T-helper 2 cell treated with Interferon-gamma antibody and Interleukin-4, amounts not matched to agents 5 μg/mL and 100 μg/mL, for 36 hours (primary cell): ENCODE data around the gene FAM124A.
A peak's percentile ranks its signal among the peaks of the same experiment; 100 is the strongest.

Experiments
- DNase-seq: peaks from one replicate; pipeline ENCODE4 v3.0.0; 2021; ENCODE audit warnings: low spot score
- H3K27ac Mint-ChIP-seq: one replicate; pipeline ENCODE4 v1.8.0; 2021; ENCODE audit warnings: mild to moderate bottlenecking, mixed read lengths
- H3K27me3 Mint-ChIP-seq: one replicate; pipeline ENCODE4 v1.8.0; 2021; ENCODE audit warnings: low read depth, mixed read lengths
- H3K36me3 Mint-ChIP-seq: one replicate; pipeline ENCODE4 v1.8.0; 2021; ENCODE audit warnings: low read depth, mixed read lengths
- H3K4me1 Mint-ChIP-seq: one replicate; pipeline ENCODE4 v1.8.0; 2021; ENCODE audit warnings: low read depth, mixed read lengths
- H3K4me3 Mint-ChIP-seq: one replicate; pipeline ENCODE4 v1.8.0; 2022; ENCODE audit warnings: mild to moderate bottlenecking, moderate library complexity, mixed read lengths
- H3K9me3 Mint-ChIP-seq: one replicate; pipeline ENCODE4 v1.8.0; 2021; ENCODE audit warnings: mixed read lengths

Gene FAM124A

GRCh38 chr13:51326777-51327176 is 104.6 kb downstream of the FAM124A start:
- no peak overlapping the region for H3K27ac Mint-ChIP-seq
- no peaks in the 10 kb centered on the region for H3K9me3 Mint-ChIP-seq
- no peak for DNase-seq
- H3K4me3 Mint-ChIP-seq: no peak overlapping the region
- H3K4me1 Mint-ChIP-seq: peaks cover 11% of the 10 kb centered on the region
- no peaks in the 10 kb centered on the region for H3K27me3 Mint-ChIP-seq
- no peaks in the 10 kb centered on the region for H3K36me3 Mint-ChIP-seq

GRCh38 chr13:51327961-51328360 is 105.8 kb downstream of the FAM124A start:
- no peaks in the 10 kb centered on the region for H3K36me3 Mint-ChIP-seq
- H3K4me1 Mint-ChIP-seq: peaks cover 15% of the 10 kb centered on the region
- H3K4me3 Mint-ChIP-seq: no peak overlapping the region
- no peaks in the 10 kb centered on the region for H3K9me3 Mint-ChIP-seq
- no peaks in the 10 kb centered on the region for H3K27me3 Mint-ChIP-seq
- no peak overlapping the region for H3K27ac Mint-ChIP-seq
- DNase-seq: no peak

DNA sequence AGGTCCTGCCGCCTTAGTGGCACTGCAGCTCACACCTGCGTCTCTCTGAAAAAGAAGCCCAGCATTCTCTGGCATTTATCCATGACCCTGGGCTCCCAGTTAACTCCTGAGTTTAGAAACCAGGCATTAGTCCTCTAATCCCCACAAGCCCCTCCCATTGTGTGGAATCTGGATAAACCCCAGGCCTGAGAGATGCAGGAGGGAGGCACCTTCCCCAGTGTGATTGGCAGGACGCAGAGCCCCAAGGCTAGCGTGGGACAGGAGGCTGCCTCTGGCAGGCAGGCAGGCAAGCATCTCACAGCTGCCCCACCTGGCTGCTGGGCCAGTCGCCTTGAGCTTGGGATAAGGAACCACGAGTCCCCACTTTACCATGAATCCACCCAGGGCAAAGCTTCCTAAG is 106.3 kb downstream of the FAM124A start:
- no peak for DNase-seq
- Mint-ChIP-seq H3K27me3 (no peaks in the 10 kb centered on the region), H3K9me3 (no peaks in the 10 kb centered on the region), H3K4me3 (no peak overlapping the region), H3K27ac (no peak overlapping the region), H3K4me1 (peaks cover 18% of the 10 kb centered on the region), H3K36me3 (no peaks in the 10 kb centered on the region)

- Mint-ChIP-seq H3K4me1 (peaks cover 18% of the 10 kb centered on the region), H3K27me3 (peaks cover 4% of the 10 kb centered on the region), H3K27ac (no peak overlapping the region), H3K9me3 (no peaks in the 10 kb centered on the region), H3K36me3 (no peaks in the 10 kb centered on the region), H3K4me3 (no peak overlapping the region)
- no peak for DNase-seq
Measured at GRCh38 chr13:51329606-51330005, 107.4 kb downstream of the FAM124A start.

DNA sequence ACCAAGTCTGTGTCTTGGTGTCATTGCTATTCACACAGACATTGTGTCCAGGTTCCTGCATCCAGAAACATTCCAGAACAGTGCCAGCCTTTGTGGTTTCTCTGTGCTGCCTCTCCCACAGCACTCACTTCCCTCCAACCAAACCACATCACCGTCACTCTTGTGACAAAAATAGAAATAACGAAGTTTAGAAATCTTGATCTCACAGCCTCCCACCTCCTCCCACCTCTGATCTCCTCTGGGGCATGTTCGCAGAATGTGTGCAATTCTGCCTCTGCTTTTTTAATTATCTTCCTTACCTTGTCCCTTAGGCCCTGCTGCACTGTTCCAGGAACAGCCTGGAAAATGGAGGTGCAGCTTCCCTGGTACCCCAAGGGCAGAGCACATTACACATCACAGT is 108.6 kb downstream of the FAM124A start:
- Mint-ChIP-seq H3K36me3 (no peaks in the 10 kb centered on the region), H3K9me3 (no peaks in the 10 kb centered on the region), H3K4me3 (no peak overlapping the region), H3K27me3 (peaks cover 10% of the 10 kb centered on the region), H3K4me1 (peaks cover 18% of the 10 kb centered on the region), H3K27ac (no peak overlapping the region)
- DNase-seq: peak; percentile 26

DNA sequence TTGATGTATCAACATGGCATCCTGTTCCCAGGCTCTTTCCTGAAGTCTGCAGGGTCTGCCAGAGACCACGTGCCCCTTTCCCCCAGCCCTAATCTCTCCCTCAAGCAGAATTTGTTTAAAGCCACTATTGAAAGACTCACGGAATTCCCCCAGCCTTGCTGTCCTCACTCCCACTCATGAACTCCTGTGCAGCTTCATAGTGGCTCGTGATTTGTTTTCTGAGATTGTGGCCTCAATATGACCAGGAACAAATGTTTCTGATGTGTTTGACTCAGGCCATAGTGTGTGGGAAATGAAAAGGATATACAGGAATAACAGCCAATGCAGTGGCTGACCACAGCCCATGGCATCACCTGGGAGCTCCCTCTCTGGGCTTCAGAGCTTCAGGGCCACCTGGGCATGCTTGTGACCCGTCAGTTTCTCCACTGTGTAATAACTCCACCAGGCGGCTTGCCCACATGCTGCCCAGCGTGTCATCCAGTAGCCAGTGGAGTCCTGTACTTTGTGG is 109.2 kb downstream of the FAM124A start:
- no peaks in the 10 kb centered on the region for H3K36me3 Mint-ChIP-seq
- peaks cover 11% of the 10 kb centered on the region for H3K27me3 Mint-ChIP-seq
- peak; percentile 20 for DNase-seq
- H3K27ac Mint-ChIP-seq: no peak overlapping the region
- no peaks in the 10 kb centered on the region for H3K9me3 Mint-ChIP-seq
- H3K4me3 Mint-ChIP-seq: no peak overlapping the region
- peaks cover 18% of the 10 kb centered on the region for H3K4me1 Mint-ChIP-seq

DNA sequence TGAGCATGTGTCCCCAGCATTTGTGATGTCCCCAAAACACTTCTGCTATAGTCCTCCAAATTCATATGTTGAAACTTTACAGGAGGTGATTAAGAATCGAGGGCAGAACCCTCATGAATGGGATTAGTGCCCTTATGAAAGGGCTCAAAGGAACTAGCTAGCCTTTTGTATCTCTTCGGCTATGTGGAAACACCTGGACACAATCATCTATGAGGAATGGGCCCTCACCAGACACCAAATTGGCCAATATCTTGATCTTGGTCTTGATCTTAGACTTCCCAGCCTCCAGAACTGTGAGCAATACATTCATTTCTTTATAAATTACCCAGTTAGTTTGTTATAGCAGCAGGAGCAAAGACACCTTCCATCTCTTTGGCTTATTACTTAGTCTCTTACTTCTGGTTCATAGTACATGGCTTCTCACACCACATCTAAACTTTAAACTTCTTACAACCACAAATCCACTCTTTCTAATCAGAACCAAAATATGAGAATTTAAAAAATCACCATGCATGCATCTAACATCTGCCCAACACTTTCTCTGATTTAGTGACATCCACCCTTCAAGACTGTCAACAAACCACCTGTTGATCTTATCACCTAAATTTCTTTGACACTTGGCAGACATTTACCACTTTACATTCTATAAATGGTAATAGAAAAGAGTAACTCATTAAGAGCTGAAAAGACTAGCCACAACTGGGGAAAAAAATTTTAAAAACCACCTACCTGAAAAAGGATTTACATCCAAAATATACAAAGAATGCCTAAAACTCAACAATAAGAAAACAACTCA is 110.6 kb downstream of the FAM124A start:
- no peak overlapping the region for H3K27ac Mint-ChIP-seq
- H3K4me3 Mint-ChIP-seq: no peak overlapping the region
- peaks cover 18% of the 10 kb centered on the region for H3K4me1 Mint-ChIP-seq
- peaks cover 13% of the 10 kb centered on the region for H3K27me3 Mint-ChIP-seq
- H3K9me3 Mint-ChIP-seq: no peaks in the 10 kb centered on the region
- DNase-seq: no peak
- no peaks in the 10 kb centered on the region for H3K36me3 Mint-ChIP-seq

- Mint-ChIP-seq H3K27me3 (peaks cover 13% of the 10 kb centered on the region), H3K36me3 (no peaks in the 10 kb centered on the region), H3K4me3 (no peak overlapping the region), H3K27ac (no peak overlapping the region), H3K4me1 (peaks cover 18% of the 10 kb centered on the region), H3K9me3 (no peaks in the 10 kb centered on the region)
- DNase-seq: no peak
Measured at GRCh38 chr13:51333421-51333820, 111.2 kb downstream of the FAM124A start.

DNA sequence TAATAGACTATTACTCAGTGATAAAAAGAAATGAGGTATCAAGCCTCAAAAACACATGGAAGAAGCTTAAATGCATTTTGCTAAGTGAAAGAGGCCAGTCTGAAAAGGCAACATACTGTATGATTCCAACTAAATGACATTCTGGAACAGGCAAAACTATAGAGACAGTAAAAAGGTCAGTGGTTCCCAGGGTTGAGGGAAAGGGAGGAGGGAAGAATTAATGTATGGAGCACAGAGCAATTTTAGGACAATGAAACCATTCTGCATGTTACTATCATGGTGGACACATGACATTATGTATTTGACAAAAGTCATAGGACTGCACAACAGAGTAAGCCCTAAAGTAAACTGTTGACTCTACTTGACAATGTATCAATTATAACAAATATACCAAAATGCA is 111.6 kb downstream of the FAM124A start:
- no peak for DNase-seq
- H3K36me3 Mint-ChIP-seq: no peaks in the 10 kb centered on the region
- no peak overlapping the region for H3K4me3 Mint-ChIP-seq
- no peak overlapping the region for H3K27ac Mint-ChIP-seq
- peaks cover 13% of the 10 kb centered on the region for H3K27me3 Mint-ChIP-seq
- H3K4me1 Mint-ChIP-seq: peaks cover 18% of the 10 kb centered on the region
- no peaks in the 10 kb centered on the region for H3K9me3 Mint-ChIP-seq
